ENCODE results near the gene SRGAP2C. TPM values are rescaled to one million over a fixed set of nuclear protein-coding genes. Genes with fewer than 3 reads are reported as not detected.
A peak's percentile ranks its signal among the peaks of the same experiment; 100 is the strongest.
"Not testable (repeated sequence)": the region's sequence is repeated elsewhere in the genome, so short reads cannot be mapped to it uniquely, and the experiment has no call there.

Gene SRGAP2C
- 10 to 100 TPM; 28.9 to 32.2 TPM for total RNA-seq

GRCh38 chr1:121184290-121185127 lies at the start of gene SRGAP2C, which contains the start of gene FAM72B:
Gene SRGAP2C, plus strand, starts transcription at chr1:121184975. Its CDS starts 2,472 bp downstream, at chr1:121187447.
Gene FAM72B, minus strand, starts transcription at chr1:121184340. Its CDS starts 851 bp downstream, at chr1:121183489.
- Mint-ChIP-seq H3K4me3 (peak within 1 kb of the TSS; percentile 89), H3K27ac (peak within 1 kb of the TSS; percentile 94)
- DNase-seq (peak; percentile 95), ATAC-seq (peak; percentile 89)
- H3K9me3 Mint-ChIP-seq (ENCODE audit: insufficient read depth); POLR2A ChIA-PET; H3K4me1 Mint-ChIP-seq (ENCODE audit: low read depth); CTCF ChIA-PET; H3K36me3 Mint-ChIP-seq (ENCODE audit: low read depth); H3K27me3 Mint-ChIP-seq (ENCODE audit: low read depth): not testable (repeated sequence)

- H3K9me3 Mint-ChIP-seq (ENCODE audit: insufficient read depth); DNase-seq; CTCF ChIA-PET; POLR2A ChIA-PET; H3K36me3 Mint-ChIP-seq (ENCODE audit: low read depth); ATAC-seq; H3K27me3 Mint-ChIP-seq (ENCODE audit: low read depth); H3K4me1 Mint-ChIP-seq (ENCODE audit: low read depth); H3K27ac Mint-ChIP-seq; H3K4me3 Mint-ChIP-seq: not testable (repeated sequence)
Observed at GRCh38 chr1:121140393-121140792, 44.4 kb upstream of the SRGAP2C start.

- H3K9me3 Mint-ChIP-seq (ENCODE audit: insufficient read depth); POLR2A ChIA-PET; ATAC-seq; CTCF ChIA-PET; H3K27ac Mint-ChIP-seq; H3K4me1 Mint-ChIP-seq (ENCODE audit: low read depth); H3K4me3 Mint-ChIP-seq; H3K36me3 Mint-ChIP-seq (ENCODE audit: low read depth); H3K27me3 Mint-ChIP-seq (ENCODE audit: low read depth); DNase-seq: not testable (repeated sequence)
Observed at GRCh38 chr1:121148489-121149190, 36.1 kb upstream of the SRGAP2C start.

GRCh38 chr1:121151294-121151693 lies 33.5 kb upstream of the SRGAP2C start:
- ATAC-seq; H3K9me3 Mint-ChIP-seq (ENCODE audit: insufficient read depth); DNase-seq; H3K36me3 Mint-ChIP-seq (ENCODE audit: low read depth); H3K4me1 Mint-ChIP-seq (ENCODE audit: low read depth); H3K27me3 Mint-ChIP-seq (ENCODE audit: low read depth); CTCF ChIA-PET; POLR2A ChIA-PET; H3K27ac Mint-ChIP-seq; H3K4me3 Mint-ChIP-seq: not testable (repeated sequence)

- POLR2A ChIA-PET; H3K4me1 Mint-ChIP-seq (ENCODE audit: low read depth); H3K4me3 Mint-ChIP-seq; DNase-seq; H3K27me3 Mint-ChIP-seq (ENCODE audit: low read depth); H3K9me3 Mint-ChIP-seq (ENCODE audit: insufficient read depth); CTCF ChIA-PET; ATAC-seq; H3K27ac Mint-ChIP-seq; H3K36me3 Mint-ChIP-seq (ENCODE audit: low read depth): not testable (repeated sequence)
Observed at GRCh38 chr1:121152788-121153187, 32.0 kb upstream of the SRGAP2C start.

GRCh38 chr1:121154811-121155210 lies 30.0 kb upstream of the SRGAP2C start:
- H3K4me3 Mint-ChIP-seq; H3K27me3 Mint-ChIP-seq (ENCODE audit: low read depth); CTCF ChIA-PET; H3K4me1 Mint-ChIP-seq (ENCODE audit: low read depth); DNase-seq; H3K9me3 Mint-ChIP-seq (ENCODE audit: insufficient read depth); H3K27ac Mint-ChIP-seq; POLR2A ChIA-PET; H3K36me3 Mint-ChIP-seq (ENCODE audit: low read depth); ATAC-seq: not testable (repeated sequence)

- H3K27ac Mint-ChIP-seq; H3K27me3 Mint-ChIP-seq (ENCODE audit: low read depth); H3K36me3 Mint-ChIP-seq (ENCODE audit: low read depth); H3K4me1 Mint-ChIP-seq (ENCODE audit: low read depth); POLR2A ChIA-PET; DNase-seq; H3K4me3 Mint-ChIP-seq; ATAC-seq; H3K9me3 Mint-ChIP-seq (ENCODE audit: insufficient read depth); CTCF ChIA-PET: not testable (repeated sequence)
Observed at GRCh38 chr1:121155671-121156358, 29.0 kb upstream of the SRGAP2C start.

- H3K4me3 Mint-ChIP-seq; ATAC-seq; H3K27ac Mint-ChIP-seq; H3K9me3 Mint-ChIP-seq (ENCODE audit: insufficient read depth); CTCF ChIA-PET; H3K36me3 Mint-ChIP-seq (ENCODE audit: low read depth); H3K4me1 Mint-ChIP-seq (ENCODE audit: low read depth); DNase-seq; POLR2A ChIA-PET; H3K27me3 Mint-ChIP-seq (ENCODE audit: low read depth): not testable (repeated sequence)
Observed at GRCh38 chr1:121156958-121157603, 27.7 kb upstream of the SRGAP2C start.

- H3K4me1 Mint-ChIP-seq (ENCODE audit: low read depth); H3K9me3 Mint-ChIP-seq (ENCODE audit: insufficient read depth); H3K4me3 Mint-ChIP-seq; H3K36me3 Mint-ChIP-seq (ENCODE audit: low read depth); ATAC-seq; CTCF ChIA-PET; POLR2A ChIA-PET; DNase-seq; H3K27ac Mint-ChIP-seq; H3K27me3 Mint-ChIP-seq (ENCODE audit: low read depth): not testable (repeated sequence)
Observed at GRCh38 chr1:121157609-121158008, 27.2 kb upstream of the SRGAP2C start.

GRCh38 chr1:121160118-121160517 lies 24.7 kb upstream of the SRGAP2C start:
- CTCF ChIA-PET, result not testable (repeated sequence)

GRCh38 chr1:121161199-121161901 lies 23.4 kb upstream of the SRGAP2C start:
- H3K9me3 Mint-ChIP-seq (ENCODE audit: insufficient read depth); DNase-seq; H3K27ac Mint-ChIP-seq; H3K27me3 Mint-ChIP-seq (ENCODE audit: low read depth); H3K4me1 Mint-ChIP-seq (ENCODE audit: low read depth); POLR2A ChIA-PET; H3K4me3 Mint-ChIP-seq; CTCF ChIA-PET; ATAC-seq; H3K36me3 Mint-ChIP-seq (ENCODE audit: low read depth): not testable (repeated sequence)

More at GRCh38 chr1:121160118-121160517, 24.7 kb upstream of the SRGAP2C start:
- ATAC-seq; H3K36me3 Mint-ChIP-seq (ENCODE audit: low read depth); H3K27me3 Mint-ChIP-seq (ENCODE audit: low read depth); H3K9me3 Mint-ChIP-seq (ENCODE audit: insufficient read depth); DNase-seq; H3K4me3 Mint-ChIP-seq; POLR2A ChIA-PET; H3K4me1 Mint-ChIP-seq (ENCODE audit: low read depth); H3K27ac Mint-ChIP-seq: not testable (repeated sequence)
